Spleen (tissue), 11 donors: Measurements from ENCODE around the gene MARS1. TPM values are rescaled to one million over a fixed set of nuclear protein-coding genes. Genes with fewer than 3 reads are reported as not detected.

Experiments used
- DNase-seq: peaks from one replicate; pipeline ENCODE4 v3.0.0-alpha.2; 2020
- H3K27ac ChIP-seq, 8 donors: fragments of 200-600 bp; sonication (generic) in 7 of 8; 1 replicate in 4 of 8; 2 replicates in 4 of 8; pipeline versions ENCODE4 v1.5.0 to v1.8.0; 2016 to 2021; ENCODE audit warnings: inconsistent platforms in 4 of 8, mild to moderate bottlenecking in 4 of 8, moderate library complexity in 1 of 8
- H3K27me3 ChIP-seq, 7 donors: fragments of 200-600 bp; sonication (generic) in 6 of 7; replicated peaks in 1 of 7; 1 replicate in 4 of 7; 2 replicates in 3 of 7; pipeline versions ENCODE4 v1.5.0 to v1.8.0; 2016 to 2021; ENCODE audit warnings: inconsistent platforms in 3 of 7, mild to moderate bottlenecking in 1 of 7
- H3K36me3 ChIP-seq, 6 donors: fragments of 200-600 bp; sonication (generic) in 5 of 6; 1 replicate in 4 of 6; 2 replicates in 2 of 6; pipeline versions ENCODE4 v1.5.0 to v1.8.0; 2016 to 2021; ENCODE audit warnings: inconsistent platforms in 2 of 6
- H3K4me1 ChIP-seq, 6 donors: fragments of 200-600 bp; sonication (generic) in 5 of 6; 1 replicate in 3 of 6; 2 replicates in 3 of 6; pipeline versions ENCODE4 v1.5.0 to v1.8.0; 2016 to 2021; ENCODE audit warnings: inconsistent platforms in 3 of 6
- H3K4me3 ChIP-seq, 8 donors: fragments of 200-600 bp; sonication (generic) in 7 of 8; 1 replicate in 4 of 8; 2 replicates in 4 of 8; pipeline versions ENCODE4 v1.5.0 to v1.8.0; 2016 to 2021; ENCODE audit warnings: inconsistent platforms in 4 of 8, mild to moderate bottlenecking in 4 of 8, moderate library complexity in 2 of 8
- H3K9me3 ChIP-seq, 8 donors: fragments of 200-600 bp; sonication (generic) in 7 of 8; 1 replicate in 4 of 8; 2 replicates in 4 of 8; pipeline versions ENCODE4 v1.5.0 to v1.8.0; 2016 to 2021; ENCODE audit warnings: inconsistent platforms in 4 of 8
- CTCF ChIP-seq, 11 experiments: fragments of 200-600 bp in 7 of 11; fragments of 450-650 bp in 4 of 11; sonication (generic) in 4 of 11; IDR thresholded peaks in 8 of 11; conservative IDR thresholded peaks in 3 of 11; 1 replicate in 7 of 11; 2 replicates in 4 of 11; pipeline versions ENCODE4 v1.4.0 to v1.8.0; 2016 to 2021; ENCODE audit warnings: antibody characterized with exemption in 11 of 11, inconsistent platforms in 4 of 11, mild to moderate bottlenecking in 1 of 11
- POLR2A ChIP-seq, 3 donors: fragments of 450-650 bp; IDR thresholded peaks; one replicate each; pipeline ENCODE4 v1.5.1; 2017; ENCODE audit warnings: antibody characterized with exemption in 3 of 3, mild to moderate bottlenecking in 1 of 3
- POLR2AphosphoS5 ChIP-seq, 3 donors: sonication (generic); formaldehyde crosslinking; IDR thresholded peaks; one replicate each; pipeline ENCODE4 v1.5.1; 2017; ENCODE audit warnings: antibody characterized with exemption in 3 of 3
- WGBS, 5 donors: extraction: QIAGEN DNeasy Blood & Tissue Kit in 3 of 5; methylation state at CpG; one replicate each; pipeline versions ENCODE4 v1.1.5 to v1.1.7; 2013 to 2018; 5-methylcytosine and 5-hydroxymethylcytosine counted together
- intact Hi-C: fragments of 100-400 bp; cut with DNase I; formaldehyde crosslinking; loops from one replicate; pipeline ENCODE4 v1.15.0; 2023; ENCODE audit warnings: low total_unique reads
- polyA plus RNA-seq, 3 donors: library from polyadenylated mRNA; stranded (reverse); fragments of 200-250 nt; gene quantifications; one replicate each; pipeline ENCODE4 v1.2.1, GENCODE V29; 2013
- total RNA-seq, 7 donors: library from RNA; depleted of rRNA in 3 of 7; stranded (reverse); fragments of >200 nt in 3 of 7; fragmentation: NEBNext Ultra II Directional in 4 of 7; extraction: Animal tissue kit (Norgen Biotek cat#: 25700) in 4 of 7; gene quantifications; one replicate each; pipeline versions ENCODE4 v1.1.0 to v1.2.1, GENCODE V29; 2016 to 2021
- donor health status: healthy with polysubstance abuse.
- donor health status: DM: no; HTN: no; CAD: no; lungs with moderate emphysema.
- donor health status: DM: no; HTN: no; CAD: no.
- donor health status: Bipolar disorder and iron deficiency.
- donor health status: healthy.
- donor health status: DM: no; HTN: no; CAD: no.
- donor health status: DM: yes; HTN: yes; CAD: no.

Gene MARS1
- total and polyA plus RNA-seq, 10 donors = 67.4 to 186 (median 101) TPM

DNA sequence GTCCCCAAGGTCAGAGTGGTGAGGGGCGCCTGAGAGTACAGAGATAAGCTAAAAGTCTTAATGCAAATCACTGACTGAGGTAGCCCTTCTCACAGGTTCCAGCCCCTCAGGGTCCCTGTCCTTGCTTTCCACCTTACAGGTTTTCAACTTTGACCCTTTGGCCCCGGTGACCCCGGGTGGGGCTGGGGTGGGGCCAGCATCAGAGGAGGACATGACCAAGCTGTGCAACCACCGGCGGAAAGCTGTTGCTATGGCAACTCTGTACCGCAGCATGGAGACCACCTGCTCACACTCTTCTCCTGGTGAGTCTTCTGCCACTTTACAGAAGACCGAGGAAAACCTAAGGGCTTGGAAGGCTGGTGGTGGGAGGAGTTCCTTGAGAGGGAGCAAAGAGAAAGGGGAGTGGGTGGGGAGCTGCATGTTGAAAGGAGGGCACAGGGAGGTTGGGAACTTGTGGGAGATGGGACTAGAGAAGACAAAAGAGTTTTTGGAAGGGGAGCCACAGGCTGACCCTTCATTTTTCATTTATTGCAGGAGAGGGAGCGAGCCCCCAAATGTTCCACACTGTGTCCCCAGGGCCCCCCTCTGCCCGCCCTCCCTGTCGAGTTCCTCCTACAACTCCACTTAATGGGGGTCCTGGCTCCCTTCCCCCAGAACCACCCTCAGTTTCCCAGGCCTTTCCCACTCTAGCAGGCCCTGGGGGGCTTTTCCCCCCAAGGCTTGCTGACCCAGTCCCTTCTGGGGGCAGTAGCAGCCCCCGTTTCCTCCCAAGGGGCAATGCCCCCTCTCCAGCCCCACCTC is 37.1 kb downstream of the MARS1 start:
- peak overlapping the region in 3 of 8 donors; percentile 99 to 100 (median 99) for H3K27ac ChIP-seq
- H3K4me1 ChIP-seq = peaks cover 30 to 61% (median 44%) of the 10 kb centered on the region in 6 donors
- no peaks in the 10 kb centered on the region for H3K9me3 ChIP-seq
- WGBS, 5 donors = 68 to 80% (median 78%) methylated on average over 11 of the region's 11 CpGs
- peak; percentile 79 for DNase-seq
- no peak for TF ChIP-seq POLR2AphosphoS5 (IDR thresholded peaks at IDR 0.05)
- no peak for TF ChIP-seq CTCF (IDR thresholded peaks at IDR 0.05 in 8 of 11, conservative IDR thresholded peaks at IDR 0.05 in 3 of 11)
- TF ChIP-seq POLR2A (IDR thresholded peaks at IDR 0.05) = no peak
- H3K36me3 ChIP-seq = peaks cover 0 to 63% (median 60%) of the 10 kb centered on the region in 6 donors
- H3K27me3 ChIP-seq = no peaks in the 10 kb centered on the region
- H3K4me3 ChIP-seq = peak overlapping the region in 1 of 8 donors; percentile 89
- intact Hi-C loops = no loop called here

GRCh38 chr12:57525615-57526383 is 37.9 kb downstream of the MARS1 start:
- H3K4me1 ChIP-seq = peaks cover 30 to 60% (median 43%) of the 10 kb centered on the region in 6 donors
- no peak for TF ChIP-seq CTCF (IDR thresholded peaks at IDR 0.05 in 8 of 11, conservative IDR thresholded peaks at IDR 0.05 in 3 of 11)
- no peak for TF ChIP-seq POLR2A (IDR thresholded peaks at IDR 0.05)
- TF ChIP-seq POLR2AphosphoS5 (IDR thresholded peaks at IDR 0.05) = no peak
- WGBS, 5 donors = 88 to 92% (median 88%) methylated on average over 15 to 16 of the region's 16 CpGs
- no peak overlapping the region for H3K4me3 ChIP-seq
- no peaks in the 10 kb centered on the region for H3K9me3 ChIP-seq
- no peak for DNase-seq
- intact Hi-C loops = no loop called here
- H3K27me3 ChIP-seq = no peaks in the 10 kb centered on the region
- peaks cover 0 to 71% (median 68%) of the 10 kb centered on the region in 6 donors for H3K36me3 ChIP-seq
- H3K27ac ChIP-seq = peak overlapping the region in 2 of 8 donors; percentile 99 to 100

- no peak for DNase-seq
- Histone ChIP-seq H3K9me3 (no peaks in the 10 kb centered on the region), H3K4me1 (peaks cover 22 to 52% (median 35%) of the 10 kb centered on the region in 6 donors), H3K27me3 (no peaks in the 10 kb centered on the region), H3K36me3 (peaks cover 0 to 79% (median 76%) of the 10 kb centered on the region in 6 donors), H3K4me3 (no peak overlapping the region), H3K27ac (peak overlapping the region in 2 of 8 donors; percentile 39 to 100)
- TF ChIP-seq CTCF (IDR thresholded peaks at IDR 0.05 in 8 of 11, conservative IDR thresholded peaks at IDR 0.05 in 3 of 11) (no peak), POLR2AphosphoS5 (IDR thresholded peaks at IDR 0.05) (peak in 2 of 3 donors; percentile 4 to 49)
- intact Hi-C loops = no loop called here
- 81 to 94% (median 86%) methylated on average over 3 to 4 of the region's 4 CpGs for WGBS, 5 donors
Observed at GRCh38 chr12:57526477-57527126, 38.7 kb downstream of the MARS1 start.
